GM12878 (cell line): ENCODE results near the gene CIPC. TPM values are rescaled to one million over a fixed set of nuclear protein-coding genes. Genes with fewer than 3 reads are reported as not detected.

Experiments
- ATAC-seq: fragments of 200-7000 bp; cut with Tn5 transposase; 3 replicates; pipeline ENCODE4 v1.9.1; 2020; ENCODE audit warnings: mild to moderate bottlenecking, moderate library complexity
- BruUV-seq: library from RNA; stranded (reverse); fragments of 400-500 nt; replicated peaks from 2 replicates; lab custom pipeline; 2021; lab: Mats Ljungman, UMichigan
- CTCF ChIA-PET: fragments of 300-600 bp; sonication (Branson Sonifier 250); formaldehyde crosslinking; extraction: SDS; loops from one replicate; lab custom pipeline; 2021; ENCODE audit warnings: inconsistent platforms; lab: Yijun Ruan, JAX
- POLR2A ChIA-PET: fragments of 350-600 bp; formaldehyde crosslinking; extraction: SDS; loops from one replicate; lab custom pipeline; 2021; ENCODE audit warnings: inconsistent platforms; lab: Charles Lee
- RAD21 ChIA-PET: fragments of 300-600 bp; sonication (Branson Sonifier 250); formaldehyde crosslinking; loops from one replicate; lab custom pipeline; 2023; ENCODE audit warnings: antibody characterized with exemption; ENCODE audit not compliant: unreplicated experiment; lab: Charles Lee
- SMC1A ChIA-PET: fragments of 300-600 bp; sonication (Branson Sonifier 250); formaldehyde crosslinking; loops from one replicate; lab custom pipeline; 2023; ENCODE audit not compliant: unreplicated experiment, uncharacterized antibody; lab: Charles Lee
- DNase-seq: peaks from one replicate; pipeline ENCODE4 v3.0.0-alpha.2; 2011; ENCODE audit warnings: low read depth, low spot score
- FAIRE-seq: peaks from 3 replicates; lab custom pipeline; 2011; peaks lifted over from hg19 to GRCh38; lab: Jason Lieb, UNC
- H2AFZ ChIP-seq: 2 replicates; pipeline ENCODE4 v1.6.0; 2011; ENCODE audit warnings: low read depth, low read length, control low read depth; ENCODE audit not compliant: control insufficient read depth
- H3K27ac ChIP-seq: 2 replicates; pipeline ENCODE4 v1.5.1; 2011; ENCODE audit warnings: control low read depth; ENCODE audit not compliant: control insufficient read depth, insufficient read depth
- H3K27me3 ChIP-seq, 2 experiments: replicated peaks in 1 of 2; 2 replicates each; pipeline versions ENCODE4 v1.6.0 to v1.6.1; 2011; ENCODE audit warnings: low read length in 1 of 2; ENCODE audit not compliant: control insufficient read depth in 2 of 2, insufficient read depth in 2 of 2
- H3K36me3 ChIP-seq, 2 experiments: 2 replicates each; pipeline ENCODE4 v1.5.1; 2011; ENCODE audit warnings: low read length in 1 of 2; ENCODE audit not compliant: control insufficient read depth in 2 of 2, insufficient read depth in 2 of 2
- H3K4me1 ChIP-seq: 2 replicates; pipeline ENCODE4 v1.6.1; 2011; ENCODE audit warnings: mild to moderate bottlenecking, low read length, moderate library complexity, mixed read lengths; ENCODE audit not compliant: control insufficient read depth, insufficient read depth
- H3K4me2 ChIP-seq: 2 replicates; pipeline ENCODE4 v1.6.0; 2011; ENCODE audit warnings: control low read depth; ENCODE audit not compliant: control insufficient read depth, insufficient read depth
- H3K4me3 ChIP-seq: fragments of 200-600 bp; sonication (generic); 2 replicates; pipeline ENCODE4 v1.5.1; 2016
- H3K79me2 ChIP-seq: 2 replicates; pipeline ENCODE4 v1.6.0; 2011; ENCODE audit warnings: low read length; ENCODE audit not compliant: control insufficient read depth, insufficient read depth
- H3K9ac ChIP-seq: 2 replicates; pipeline ENCODE4 v1.8.0; 2011; ENCODE audit warnings: low read length, control low read depth, mixed read lengths; ENCODE audit not compliant: control insufficient read depth, insufficient read depth
- H3K9me3 ChIP-seq: replicated peaks from 3 replicates; pipeline ENCODE4 v1.5.1; 2011; ENCODE audit warnings: mild to moderate bottlenecking, low read length; ENCODE audit not compliant: control insufficient read depth, insufficient read depth
- H4K20me1 ChIP-seq: 2 replicates; pipeline ENCODE4 v1.6.0; 2011; ENCODE audit not compliant: control insufficient read depth, insufficient read depth
- BMI1 ChIP-seq: fragments of 450-650 bp; IDR thresholded peaks from 2 replicates; pipeline ENCODE4 v1.6.1; 2016; ENCODE audit warnings: mild to moderate bottlenecking, moderate library complexity, borderline replicate concordance
- CHD1 ChIP-seq: IDR thresholded peaks from 2 replicates; pipeline ENCODE4 v1.6.1; 2012; ENCODE audit warnings: low read depth, low read length, improper control_type of control experiment
- NFXL1 ChIP-seq: fragments of 450-650 bp; IDR thresholded peaks from 2 replicates; pipeline ENCODE4 v1.6.1; 2017; ENCODE audit warnings: antibody characterized with exemption, mild to moderate bottlenecking, borderline replicate concordance
- RUNX3 ChIP-seq: IDR thresholded peaks from 2 replicates; pipeline ENCODE4 v1.6.1; 2012; ENCODE audit warnings: low read length, inconsistent platforms
- WGBS: methylation state at CpG from one replicate; pipeline ENCODE4 v1.1.6; 2016; ENCODE audit warnings: low lambda C conversion rate; ENCODE audit not compliant: insufficient replicate concordance, insufficient coverage; ENCODE audit errors: missing lambda C conversion rate; 5-methylcytosine and 5-hydroxymethylcytosine counted together
- in situ Hi-C: fragments of 300-500 bp; cut with MboI; formaldehyde crosslinking; loops from 9 replicates; pipeline ENCODE4 v1.14.3; 2018; ENCODE audit warnings: mixed read lengths
- intact Hi-C: fragments of 100-400 bp; cut with micrococcal nuclease; formaldehyde crosslinking; loops from one replicate; pipeline ENCODE4 v1.14.2; 2022; ENCODE audit not compliant: unreplicated experiment
- polyA plus RNA-seq, 11 experiments: library from polyadenylated mRNA; depleted of rRNA in 4 of 11; unstranded in 6 of 11; stranded (reverse) in 5 of 11; fragments of >200 nt; fragmentation: Nextera tagmentation in 4 of 11; fragmentation: Illumina TruSeq in 1 of 11; extraction: Ambion mirVana in 4 of 11; extraction: Trizol in 1 of 11; gene quantifications; 1 replicate in 1 of 11; 2 replicates in 10 of 11; pipeline versions ENCODE4 v1.2.1 to v1.2.3, GENCODE V29; 2011 to 2016; ENCODE audit warnings: inconsistent platforms in 2 of 11, missing spikeins in 2 of 11, low read depth in 1 of 11
- total RNA-seq, 4 experiments: library from RNA; depleted of rRNA in 3 of 4; stranded (reverse); fragments of >200 nt in 3 of 4; fragmentation: Illumina TruSeq in 1 of 4; extraction: Trizol in 1 of 4; gene quantifications; 2 replicates each; pipeline versions ENCODE4 v1.2.1 to v1.2.3, GENCODE V29; 2013 to 2021
- TF ChIP-seq, protein P1 (sequence below): fragments of 150-350 bp; IDR thresholded peaks from 2 replicates; pipeline ENCODE4 v1.6.1; 2016; ENCODE audit warnings: low read depth, low read length

The CIPC gene
- total and polyA plus RNA-seq, 10 of the 15 experiments (the other 5 are each of a cell fraction or from before 2014, with no cell fraction given), result 5.6 to 29.5 (median 16.5) TPM

DNA sequence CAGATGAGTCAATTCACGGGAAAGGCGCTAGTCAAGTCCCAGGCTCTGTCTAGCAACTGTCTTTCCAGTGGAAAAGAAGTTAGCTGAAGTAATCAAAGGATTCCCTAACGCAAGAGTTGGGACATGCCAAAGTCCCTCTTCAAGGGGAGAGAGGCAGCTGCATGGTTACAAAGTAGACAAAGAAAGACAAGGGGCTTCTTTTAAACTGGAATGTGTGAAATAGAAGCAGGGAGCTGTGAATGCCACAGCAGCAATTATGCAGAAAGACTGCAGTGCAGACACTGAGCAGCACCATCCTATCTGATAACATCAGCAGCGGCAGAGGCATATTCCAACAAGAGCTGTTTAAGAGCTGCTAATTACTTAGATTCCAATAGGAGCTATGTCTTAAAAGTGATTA, 12.5 kb upstream of the CIPC start (continued):
- TF ChIP-seq, protein P1, sequence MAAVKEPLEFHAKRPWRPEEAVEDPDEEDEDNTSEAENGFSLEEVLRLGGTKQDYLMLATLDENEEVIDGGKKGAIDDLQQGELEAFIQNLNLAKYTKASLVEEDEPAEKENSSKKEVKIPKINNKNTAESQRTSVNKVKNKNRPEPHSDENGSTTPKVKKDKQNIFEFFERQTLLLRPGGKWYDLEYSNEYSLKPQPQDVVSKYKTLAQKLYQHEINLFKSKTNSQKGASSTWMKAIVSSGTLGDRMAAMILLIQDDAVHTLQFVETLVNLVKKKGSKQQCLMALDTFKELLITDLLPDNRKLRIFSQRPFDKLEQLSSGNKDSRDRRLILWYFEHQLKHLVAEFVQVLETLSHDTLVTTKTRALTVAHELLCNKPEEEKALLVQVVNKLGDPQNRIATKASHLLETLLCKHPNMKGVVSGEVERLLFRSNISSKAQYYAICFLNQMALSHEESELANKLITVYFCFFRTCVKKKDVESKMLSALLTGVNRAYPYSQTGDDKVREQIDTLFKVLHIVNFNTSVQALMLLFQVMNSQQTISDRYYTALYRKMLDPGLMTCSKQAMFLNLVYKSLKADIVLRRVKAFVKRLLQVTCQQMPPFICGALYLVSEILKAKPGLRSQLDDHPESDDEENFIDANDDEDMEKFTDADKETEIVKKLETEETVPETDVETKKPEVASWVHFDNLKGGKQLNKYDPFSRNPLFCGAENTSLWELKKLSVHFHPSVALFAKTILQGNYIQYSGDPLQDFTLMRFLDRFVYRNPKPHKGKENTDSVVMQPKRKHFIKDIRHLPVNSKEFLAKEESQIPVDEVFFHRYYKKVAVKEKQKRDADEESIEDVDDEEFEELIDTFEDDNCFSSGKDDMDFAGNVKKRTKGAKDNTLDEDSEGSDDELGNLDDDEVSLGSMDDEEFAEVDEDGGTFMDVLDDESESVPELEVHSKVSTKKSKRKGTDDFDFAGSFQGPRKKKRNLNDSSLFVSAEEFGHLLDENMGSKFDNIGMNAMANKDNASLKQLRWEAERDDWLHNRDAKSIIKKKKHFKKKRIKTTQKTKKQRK, result no peak

DNA sequence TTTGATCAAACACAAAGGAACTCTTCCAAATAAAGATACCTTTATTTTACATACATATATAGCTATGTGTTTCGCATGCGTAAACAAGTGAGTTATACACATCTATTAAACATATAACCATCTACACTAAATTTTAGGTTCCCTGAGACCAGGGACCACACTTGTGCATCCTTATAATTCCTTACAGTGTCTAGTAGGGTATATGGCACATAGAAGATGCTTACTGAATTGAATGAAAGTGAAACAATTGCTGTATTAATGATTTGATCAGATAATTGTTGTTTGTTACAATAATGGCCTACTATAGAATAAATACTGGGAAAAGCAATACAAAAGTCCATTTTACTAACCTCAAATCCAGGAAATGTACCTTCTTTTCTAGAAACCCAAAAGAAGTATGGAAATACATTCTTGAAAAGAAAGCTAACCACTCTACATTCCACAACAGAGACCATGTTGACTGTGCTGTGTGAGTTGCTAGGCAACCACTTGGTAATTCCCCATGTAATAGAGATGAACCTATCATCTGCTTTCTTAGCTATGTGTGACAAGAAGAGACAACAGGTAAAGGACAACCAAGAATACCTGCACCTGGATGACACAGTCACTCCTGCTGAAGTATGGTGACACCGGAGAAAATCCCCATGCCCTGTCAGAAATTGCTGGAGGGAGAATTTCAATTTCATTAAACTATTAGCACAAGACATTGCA, 11.9 kb upstream of the CIPC start:
- Histone ChIP-seq H3K9me3 (peaks cover 4% of the 10 kb centered on the region), H3K27ac (no peak overlapping the region), H4K20me1 (no peaks in the 10 kb centered on the region), H3K27me3 (no peaks in the 10 kb centered on the region; a peak in 1 of 4 replicates), H3K36me3 (no peaks in the 10 kb centered on the region), H3K9ac (no peak overlapping the region), H3K79me2 (no peaks in the 10 kb centered on the region), H3K4me3 (no peak overlapping the region), H2AFZ (no peak overlapping the region), H3K4me1 (peaks cover 21% of the 10 kb centered on the region), H3K4me2 (no peak overlapping the region)
- TF ChIP-seq CHD1, result no peak
- TF ChIP-seq BMI1, result peak; percentile 97
- no peak for TF ChIP-seq RUNX3
- TF ChIP-seq NFXL1, result no peak
- WGBS, result 92% methylated on average over 3 of the region's 3 CpGs
- intact Hi-C loops (no loop called here), in situ Hi-C loops (no loop called here)
- DNase-seq, result no peak
- BruUV-seq, result no TSS peak
- ChIA-PET POLR2A (interaction anchor here (0.6 to 1.4 kb wide), 8 partner anchors 9 to 123 kb away, joined by 3 to 4 read pairs (median 3); no protein-coding TSS in a partner anchor), RAD21 (interaction anchor here (0.5 to 8.8 kb wide), 16 partner anchors 9 to 213 kb away, joined by 3 to 58 read pairs (median 6); no protein-coding TSS in a partner anchor), CTCF (interaction anchor here (0.6 to 20.7 kb wide), 13 partner anchors 2 to 376 kb away, joined by 3 to 719 read pairs (median 6); no protein-coding TSS in a partner anchor), SMC1A (interaction anchor here (0.7 to 13.7 kb wide), 15 partner anchors 9 to 214 kb away, joined by 3 to 214 read pairs (median 5); partner anchors contain the start of gene CIPC)
- FAIRE-seq, result peak; percentile 13
- peak; percentile 82 for ATAC-seq
